Peyer's patch (tissue), 4 donors: Measurements from ENCODE around the gene PXDC1.

Experiments
- CTCF ChIP-seq, 6 experiments: fragments of 450-650 bp in 4 of 6; fragments of 200-600 bp in 2 of 6; sonication (generic) in 1 of 6; IDR thresholded peaks; one replicate each; pipeline ENCODE4 v1.5.1; 2017 to 2019; ENCODE audit warnings: antibody characterized with exemption in 6 of 6, mild to moderate bottlenecking in 3 of 6, moderate library complexity in 1 of 6
- POLR2A ChIP-seq, 2 donors: fragments of 450-650 bp; IDR thresholded peaks; one replicate each; pipeline ENCODE4 v1.5.1; 2017; ENCODE audit warnings: antibody characterized with exemption in 2 of 2, mild to moderate bottlenecking in 2 of 2, moderate library complexity in 2 of 2

GRCh38 chr6:3769610-3770009, 18.1 kb upstream of the PXDC1 start:
- no peak for TF ChIP-seq CTCF (IDR thresholded peaks at IDR 0.05)
- no peak for TF ChIP-seq POLR2A (IDR thresholded peaks at IDR 0.05)
